Esophagus squamous epithelium (tissue), 5 donors: Measurements from ENCODE around the gene UIMC1. TPM values are rescaled to one million over a fixed set of nuclear protein-coding genes. Genes with fewer than 3 reads are reported as not detected.

Experiments used
- DNase-seq: peaks from one replicate; lab custom pipeline; 2025; lab: John Stamatoyannopoulos, UW
- H3K27ac ChIP-seq, 4 donors: fragments of 200-600 bp; sonication (generic); one replicate each; pipeline ENCODE4 v1.5.1; 2016 to 2019; ENCODE audit warnings: mild to moderate bottlenecking in 1 of 4
- H3K27me3 ChIP-seq, 4 donors: fragments of 200-600 bp; sonication (generic); 1 replicate in 3 of 4; 2 replicates in 1 of 4; pipeline versions ENCODE4 v1.5.1 to v1.6.0; 2017 to 2021; ENCODE audit warnings: antibody characterized with exemption in 1 of 4
- H3K36me3 ChIP-seq, 3 donors: fragments of 200-600 bp; sonication (generic); one replicate each; pipeline ENCODE4 v1.5.1; 2016 to 2019
- H3K4me1 ChIP-seq, 3 donors: fragments of 200-600 bp; sonication (generic); one replicate each; pipeline ENCODE4 v1.5.1; 2017 to 2019
- H3K4me3 ChIP-seq, 4 donors: fragments of 200-600 bp; sonication (generic); 1 replicate in 3 of 4; 2 replicates in 1 of 4; pipeline ENCODE4 v1.5.1; 2016 to 2019; ENCODE audit warnings: mild to moderate bottlenecking in 2 of 4, moderate library complexity in 1 of 4
- H3K9me3 ChIP-seq, 3 donors: fragments of 200-600 bp; sonication (generic); one replicate each; pipeline ENCODE4 v1.5.1; 2016 to 2019
- CTCF ChIP-seq, 6 experiments: fragments of 450-650 bp in 4 of 6; fragments of 200-600 bp in 2 of 6; sonication (generic) in 2 of 6; IDR thresholded peaks; one replicate each; pipeline ENCODE4 v1.5.1; 2016 to 2019; ENCODE audit warnings: antibody characterized with exemption in 6 of 6, mild to moderate bottlenecking in 4 of 6, moderate library complexity in 4 of 6
- POLR2A ChIP-seq, 4 donors: fragments of 450-650 bp; IDR thresholded peaks; one replicate each; pipeline ENCODE4 v1.6.1; 2017; ENCODE audit warnings: antibody characterized with exemption in 4 of 4, mild to moderate bottlenecking in 4 of 4, moderate library complexity in 3 of 4
- WGBS, 2 donors: methylation state at CpG; one replicate each; pipeline ENCODE4 v1.1.5; 2018; 5-methylcytosine and 5-hydroxymethylcytosine counted together
- intact Hi-C: fragments of 100-400 bp; cut with DNase I; formaldehyde crosslinking; loops from one replicate; pipeline ENCODE4 v1.15.0; 2022
- total RNA-seq, 4 donors: library from RNA; depleted of rRNA; stranded (reverse); fragments of >200 nt; gene quantifications; one replicate each; pipeline ENCODE4 v1.1.0, GENCODE V29; 2016
- donor health status: DM: yes; HTN: yes; CAD: no.

UIMC1 gene
- total RNA-seq, 4 donors from 2014 or later: 10.3 to 38.1 (median 15.6) TPM

- TF ChIP-seq CTCF (IDR thresholded peaks at IDR 0.05) (no peak), POLR2A (IDR thresholded peaks at IDR 0.05) (no peak)
- intact Hi-C loops: no loop called here
- Histone ChIP-seq H3K27me3 (peaks cover 0 to 97% (median 2%) of the 10 kb centered on the region in 4 donors), H3K36me3 (no peaks in the 10 kb centered on the region), H3K4me3 (no peak overlapping the region), H3K4me1 (no peaks in the 10 kb centered on the region), H3K9me3 (no peaks in the 10 kb centered on the region), H3K27ac (no peak overlapping the region)
- no peak for DNase-seq
- 45 to 80% methylated on average over 1 of the region's 7 CpGs for WGBS, 2 donors
Observed at GRCh38 chr5:176865964-176866363, 140.6 kb downstream of the UIMC1 start.

- intact Hi-C loops: no loop called here
- TF ChIP-seq CTCF (IDR thresholded peaks at IDR 0.05): no peak
- TF ChIP-seq POLR2A (IDR thresholded peaks at IDR 0.05): no peak
- Histone ChIP-seq H3K4me3 (no peak overlapping the region), H3K4me1 (no peaks in the 10 kb centered on the region), H3K27me3 (peaks cover 0 to 99% (median 2%) of the 10 kb centered on the region in 4 donors), H3K27ac (no peak overlapping the region), H3K36me3 (no peaks in the 10 kb centered on the region), H3K9me3 (no peaks in the 10 kb centered on the region)
- DNase-seq: no peak
- WGBS, 2 donors: 83% methylated on average over 1 of the region's 8 CpGs; no CpG with 5 or more reads in 1 of the 2 donors
Observed at GRCh38 chr5:176864755-176865154, 141.8 kb downstream of the UIMC1 start.

- no peak for DNase-seq
- Histone ChIP-seq H3K4me3 (no peak overlapping the region), H3K27ac (no peak overlapping the region), H3K36me3 (no peaks in the 10 kb centered on the region), H3K27me3 (peaks cover 0 to 92% (median 2%) of the 10 kb centered on the region in 4 donors), H3K4me1 (no peaks in the 10 kb centered on the region), H3K9me3 (no peaks in the 10 kb centered on the region)
- intact Hi-C loops: no loop called here
- 60% methylated on average over 3 of the region's 5 CpGs; no CpG with 5 or more reads in 1 of the 2 donors for WGBS, 2 donors
- TF ChIP-seq POLR2A (IDR thresholded peaks at IDR 0.05): no peak
- no peak for TF ChIP-seq CTCF (IDR thresholded peaks at IDR 0.05)
Observed at GRCh38 chr5:176863765-176864098, 142.8 kb downstream of the UIMC1 start.

GRCh38 chr5:176863041-176863764, 143.4 kb downstream of the UIMC1 start:
- H3K9me3 ChIP-seq: no peaks in the 10 kb centered on the region
- DNase-seq: no peak
- WGBS, 2 donors: 7 to 18% methylated on average over 9 to 12 of the region's 15 CpGs
- peaks cover 0 to 91% (median 2%) of the 10 kb centered on the region in 4 donors for H3K27me3 ChIP-seq
- TF ChIP-seq POLR2A (IDR thresholded peaks at IDR 0.05) (no peak), CTCF (IDR thresholded peaks at IDR 0.05) (no peak)
- no peak overlapping the region for H3K4me3 ChIP-seq
- no peaks in the 10 kb centered on the region for H3K4me1 ChIP-seq
- intact Hi-C loops: no loop called here
- no peak overlapping the region for H3K27ac ChIP-seq
- H3K36me3 ChIP-seq: no peaks in the 10 kb centered on the region

- Histone ChIP-seq H3K36me3 (no peaks in the 10 kb centered on the region), H3K27me3 (peaks cover 0 to 91% (median 2%) of the 10 kb centered on the region in 4 donors), H3K4me3 (no peak overlapping the region), H3K4me1 (no peaks in the 10 kb centered on the region), H3K9me3 (no peaks in the 10 kb centered on the region), H3K27ac (no peak overlapping the region)
- no peak for DNase-seq
- intact Hi-C loops: no loop called here
- TF ChIP-seq POLR2A (IDR thresholded peaks at IDR 0.05) (no peak), CTCF (IDR thresholded peaks at IDR 0.05) (no peak)
- 39% methylated on average over 3 of the region's 28 CpGs; no CpG with 5 or more reads in 1 of the 2 donors for WGBS, 2 donors
Observed at GRCh38 chr5:176862330-176862995, 144.1 kb downstream of the UIMC1 start.
